Stimulated activated CD4-positive, alpha-beta T cell treated with anti-CD3 and anti-CD28 coated beads, TNF-alpha, amount 100 ng/mL, for 48 hours (primary cell): ENCODE data around the gene TXNRD2.

ENCODE experiments used
- DNase-seq, 3 donors: peaks; one replicate each; pipeline ENCODE4 v3.0.0-alpha.2; 2020; ENCODE audit warnings: low read depth in 3 of 3

TXNRD2 gene

DNA sequence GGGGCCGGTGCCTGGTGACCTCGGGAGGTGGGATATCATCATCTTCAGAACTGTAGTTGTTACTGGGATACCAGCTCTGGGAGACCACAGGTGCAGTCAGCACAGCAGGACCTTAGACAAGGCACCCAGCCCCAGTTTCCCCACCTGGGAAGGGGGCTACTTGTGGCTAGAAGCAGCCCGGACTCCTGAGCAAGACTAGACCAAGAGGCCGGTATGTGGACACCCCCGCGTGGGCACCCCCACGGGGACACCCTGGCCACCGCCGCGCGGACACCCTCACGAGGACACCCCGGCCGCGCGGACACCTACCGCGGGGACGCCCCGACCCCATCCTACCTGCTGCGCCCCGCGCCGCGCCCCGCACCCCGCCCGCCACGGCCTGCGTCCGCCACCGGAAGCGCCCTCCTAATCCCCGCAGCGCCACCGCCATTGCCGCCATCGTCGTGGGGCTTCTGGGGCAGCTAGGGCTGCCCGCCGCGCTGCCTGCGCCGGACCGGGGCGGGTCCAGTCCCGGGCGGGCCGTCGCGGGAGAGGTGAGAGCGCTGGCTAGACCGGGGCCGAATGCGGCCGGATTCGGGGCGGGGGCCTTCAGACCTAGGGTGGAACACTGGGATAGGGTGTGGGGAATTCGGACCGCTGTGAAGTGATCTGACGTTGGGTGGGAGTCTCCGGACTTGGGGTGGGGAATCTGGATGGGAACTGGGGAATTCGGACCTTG is at the start of gene TXNRD2, which contains the start of gene COMT:
TXNRD2 (minus strand) TSS at position 454 of the 718 bp plus-strand sequence; CDS start at position 439, 15 bp downstream.
COMT (plus strand) TSS at position 408 of the 718 bp plus-strand sequence. CDS start 20,755 bp downstream, outside the sequence.
- DNase-seq, result peak; percentile 43 to 66 (median 47)

DNA sequence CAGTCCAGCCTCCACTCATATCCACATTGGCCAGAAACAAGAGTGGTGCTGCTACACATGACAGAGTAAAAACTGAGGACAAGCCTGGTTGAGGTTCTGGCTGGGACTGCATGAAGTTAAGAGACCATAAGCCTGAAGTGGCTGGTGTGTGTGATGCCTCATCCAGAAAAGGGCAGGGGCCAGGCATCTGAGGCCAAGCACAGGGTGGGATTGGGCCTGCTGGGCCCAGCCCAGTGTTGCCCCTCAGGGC is 49.7 kb upstream of the TXNRD2 start:
- DNase-seq, result no peak

DNA sequence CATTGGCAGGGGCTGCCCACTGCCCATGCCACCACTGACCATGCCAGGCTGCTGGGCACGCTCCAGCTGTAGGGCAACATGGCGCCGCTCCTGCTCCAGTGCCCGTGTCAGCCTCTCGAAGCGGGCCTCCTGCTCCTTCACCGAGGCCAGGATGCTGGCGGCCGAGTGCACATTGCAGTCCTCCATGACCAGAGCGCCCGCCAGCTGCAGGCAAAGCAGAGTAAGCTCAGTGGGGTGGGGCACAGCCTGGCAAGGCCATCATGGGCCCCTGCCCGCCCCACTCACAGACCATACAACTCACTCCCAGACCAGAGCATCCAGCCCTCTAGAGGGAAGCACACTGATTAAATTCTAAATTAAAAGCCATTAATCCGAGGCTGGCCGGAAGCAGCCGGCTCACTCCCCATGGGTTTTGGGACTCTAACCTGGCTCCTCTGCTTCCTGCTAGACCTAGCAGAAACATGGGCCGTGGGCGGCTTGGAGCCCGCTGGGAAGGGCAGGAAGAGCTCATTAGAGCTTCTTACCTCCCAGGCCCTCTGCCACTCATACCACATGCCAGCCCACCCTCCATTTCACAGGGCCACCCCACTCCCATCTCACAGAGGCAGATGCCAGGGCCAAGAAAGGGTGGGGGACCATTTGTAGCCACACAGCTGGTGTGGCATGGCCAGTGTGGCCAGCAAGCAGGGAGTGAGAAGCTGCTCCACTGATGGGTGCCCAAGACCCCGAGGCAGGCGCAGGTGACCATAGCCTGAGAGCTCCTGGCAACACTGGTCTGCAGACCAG is 49.2 kb upstream of the TXNRD2 start:
- DNase-seq, result no peak

DNA sequence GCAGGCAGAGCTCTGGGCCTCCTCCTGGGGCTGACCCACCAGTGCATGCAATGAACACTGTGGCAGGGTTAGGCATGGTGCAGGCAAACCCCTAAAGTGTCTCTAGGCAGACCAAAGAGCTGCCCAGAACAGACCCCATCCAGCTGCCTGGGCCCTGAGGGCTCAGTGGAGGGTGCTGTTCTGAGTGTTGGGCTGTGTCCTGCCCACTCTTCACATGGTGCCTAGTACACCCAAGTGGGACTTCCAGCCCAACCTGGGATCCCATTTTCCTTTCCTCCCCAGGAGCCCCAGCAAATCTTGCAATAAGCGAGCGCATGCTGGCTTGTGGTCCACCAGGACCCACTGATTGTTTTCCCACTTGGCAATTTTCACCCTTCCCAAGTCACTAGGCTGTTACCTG is 48.6 kb upstream of the TXNRD2 start:
- DNase-seq, result no peak

DNA sequence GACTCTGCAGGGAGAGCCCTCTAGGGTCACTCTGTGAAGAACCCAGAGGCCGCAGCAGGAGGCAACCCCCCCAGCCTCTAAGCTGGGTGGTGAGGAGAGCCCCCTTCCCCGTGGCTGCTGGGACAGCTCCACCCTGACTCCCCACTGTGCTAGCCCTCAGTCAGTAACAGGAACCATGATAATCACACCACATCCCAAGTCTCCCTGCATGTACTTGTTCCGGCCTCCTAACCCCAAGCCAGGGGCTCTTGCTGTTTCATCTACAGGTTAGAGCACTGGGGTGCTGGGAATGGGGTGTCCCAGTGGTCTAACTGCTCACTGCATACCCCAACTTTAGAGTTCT is 48.1 kb upstream of the TXNRD2 start:
- DNase-seq, result no peak

DNA sequence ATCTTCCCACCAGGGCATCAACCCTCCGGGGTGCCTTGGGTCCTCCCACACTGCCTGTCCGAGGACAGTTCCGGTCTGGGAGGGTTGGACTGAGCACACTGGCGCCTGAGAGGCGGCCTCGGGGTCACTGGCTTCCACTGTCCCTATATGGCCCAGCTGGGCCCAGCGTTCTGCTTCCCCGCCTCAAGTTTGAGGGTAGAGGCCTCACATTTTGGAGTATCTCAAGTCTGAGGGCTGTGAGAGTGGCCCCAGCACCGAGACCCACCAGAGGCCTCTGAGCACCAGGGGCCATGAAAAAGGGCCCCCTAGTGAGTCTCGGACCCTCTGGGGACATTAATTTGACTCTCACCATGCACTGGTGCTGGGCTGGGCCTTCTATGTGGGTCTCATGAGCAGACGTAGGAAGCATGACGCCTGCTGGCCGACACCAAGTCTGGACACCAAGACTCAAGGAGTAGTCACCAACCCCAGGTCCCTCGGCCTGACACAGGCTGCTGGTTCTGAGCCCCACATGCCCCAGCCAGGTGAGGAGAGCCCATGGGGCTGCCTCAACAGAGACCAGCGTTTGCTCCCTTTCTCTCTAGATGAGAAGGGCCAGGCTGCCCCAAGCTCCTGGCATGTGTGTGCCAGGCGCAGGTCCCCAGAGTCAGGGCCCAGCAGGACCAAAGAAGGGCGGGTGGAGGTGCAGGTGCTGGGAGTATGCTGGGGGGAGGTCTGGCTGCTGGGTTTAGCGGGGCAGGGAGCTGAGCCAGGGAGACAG is 47.5 kb upstream of the TXNRD2 start:
- no peak for DNase-seq

DNA sequence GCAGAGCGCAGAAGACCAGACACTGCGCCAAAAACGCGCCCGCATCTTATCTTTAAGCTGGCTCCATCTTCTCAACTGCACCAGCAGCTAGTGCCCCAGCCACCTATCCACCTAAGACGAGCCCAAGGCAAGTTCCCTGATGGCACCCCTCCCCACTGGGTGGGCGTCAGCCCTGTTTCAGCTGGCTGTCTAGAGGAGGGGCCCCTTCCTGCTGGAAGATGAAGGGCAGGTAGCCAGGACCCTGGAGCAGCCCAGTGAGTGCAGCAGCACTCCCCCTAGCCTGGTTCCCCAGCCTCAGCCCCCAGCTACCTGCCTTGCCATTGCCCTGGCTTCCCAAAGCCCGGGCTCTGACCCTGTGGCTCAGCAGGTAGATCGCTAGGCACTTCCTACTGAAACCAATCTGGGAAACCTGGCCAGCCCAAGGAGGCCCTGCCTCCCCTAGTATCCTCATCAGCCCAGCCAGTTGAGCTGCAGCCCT is 46.8 kb upstream of the TXNRD2 start:
- no peak for DNase-seq

DNA sequence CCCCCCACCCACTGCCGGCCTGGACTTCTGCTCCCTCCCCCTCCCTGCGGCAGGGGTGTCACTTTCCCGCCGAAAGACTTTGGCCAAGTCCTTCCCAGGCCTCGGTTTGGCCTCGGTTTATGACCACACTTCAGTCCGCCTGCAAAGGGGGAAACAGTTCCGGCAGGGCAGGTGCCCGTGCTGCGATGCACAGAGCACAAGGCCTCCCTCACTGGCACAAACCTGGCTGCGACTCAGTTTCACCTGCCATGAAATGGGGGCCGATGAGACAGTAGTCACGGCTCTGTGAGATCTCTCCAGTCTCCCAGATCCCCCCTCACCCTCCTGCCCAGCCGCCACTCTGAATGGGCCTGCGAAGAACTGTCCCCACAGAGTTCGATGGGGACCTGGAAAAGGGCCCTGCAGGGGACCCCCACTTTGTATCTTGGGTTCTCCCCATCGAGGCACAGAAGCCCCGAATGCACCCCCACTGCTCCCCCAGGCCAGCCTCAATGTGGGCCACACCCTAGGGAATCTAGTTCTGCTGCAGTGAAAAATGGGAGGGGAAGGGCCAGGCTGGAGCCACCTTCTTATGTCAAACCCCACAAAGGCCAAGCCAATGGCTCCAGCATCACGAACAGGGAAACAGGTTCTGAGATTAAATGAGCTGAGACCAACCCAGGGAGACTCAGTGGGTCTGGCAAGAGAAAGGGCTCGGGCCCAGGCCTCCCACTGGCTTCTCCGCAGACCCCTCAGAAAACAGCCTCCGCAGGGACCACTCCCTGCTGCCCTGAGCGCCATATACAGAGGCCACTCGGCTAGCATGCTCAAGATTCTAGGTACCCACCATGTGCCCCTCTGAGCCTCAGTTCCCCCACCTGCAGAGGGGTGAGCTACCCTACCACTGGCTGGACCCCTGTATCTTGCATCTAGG is 46.0 kb upstream of the TXNRD2 start:
- DNase-seq, result no peak

DNA sequence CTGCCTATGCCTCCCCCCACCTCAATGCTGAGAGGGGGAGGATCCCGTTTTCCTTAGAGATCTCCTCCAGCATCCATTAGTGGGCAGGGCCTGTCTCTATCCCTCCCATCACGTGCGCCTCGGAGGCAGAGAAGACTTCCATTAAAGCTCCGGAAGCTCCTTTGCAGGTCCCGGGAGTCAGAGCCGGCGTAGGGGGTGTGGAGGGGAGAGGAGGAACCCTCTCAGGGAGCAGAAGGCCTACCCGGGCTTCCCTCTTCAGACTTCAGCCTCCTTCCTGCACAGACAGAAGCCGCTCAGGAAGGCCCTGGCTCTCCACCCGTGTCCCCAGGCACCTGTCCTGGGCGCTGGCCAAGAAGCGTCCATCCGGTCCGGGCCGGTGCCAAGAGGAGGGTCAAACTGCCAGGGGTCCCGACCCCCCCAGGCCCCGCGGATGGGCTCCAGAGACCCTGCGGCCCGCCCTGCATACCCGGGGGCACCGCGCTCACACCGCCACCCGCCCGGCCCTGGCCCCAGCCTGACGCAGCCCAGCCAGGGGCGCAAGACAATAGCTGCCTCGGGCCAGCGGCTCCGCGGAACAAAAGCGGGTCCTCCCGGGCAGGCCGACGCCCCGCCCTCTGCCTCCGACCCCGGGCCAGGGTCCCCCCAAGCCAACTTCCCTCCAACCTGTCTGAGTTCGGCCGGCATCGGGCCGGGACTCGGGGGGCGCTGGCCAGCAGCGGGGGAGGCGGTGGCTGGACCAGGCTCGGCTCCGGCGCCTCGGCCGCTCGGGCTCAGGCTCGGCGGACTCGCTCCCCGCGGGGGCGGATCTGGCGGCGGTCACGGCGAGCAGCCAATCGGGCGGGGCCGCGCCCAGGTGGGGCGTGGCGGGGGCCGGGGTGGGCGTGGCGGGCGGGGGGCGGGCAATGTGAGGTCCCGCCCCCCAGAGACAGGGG is 45.1 kb upstream of the TXNRD2 start:
- DNase-seq, result peak; percentile 45 to 67 (median 46)

DNA sequence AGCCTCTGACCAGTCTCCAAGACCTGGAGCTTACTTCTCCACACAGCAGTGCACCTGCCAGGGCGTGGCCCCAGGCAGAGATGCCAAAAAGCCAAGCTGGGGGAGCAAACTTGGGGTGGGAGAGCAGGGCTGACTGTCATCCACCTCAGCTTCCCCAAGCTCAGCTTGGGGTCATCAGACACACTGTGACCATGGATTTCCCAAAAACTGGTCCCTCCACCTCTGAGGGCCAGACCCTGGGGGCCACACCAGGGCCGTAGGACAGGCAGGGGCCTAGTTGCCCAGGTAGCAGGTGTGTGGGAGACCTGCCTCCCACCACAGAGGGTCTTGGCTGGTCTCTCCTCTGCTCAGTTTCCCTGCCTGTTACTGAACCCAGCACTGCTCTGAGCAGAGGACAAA is 44.4 kb upstream of the TXNRD2 start:
- no peak for DNase-seq

DNA sequence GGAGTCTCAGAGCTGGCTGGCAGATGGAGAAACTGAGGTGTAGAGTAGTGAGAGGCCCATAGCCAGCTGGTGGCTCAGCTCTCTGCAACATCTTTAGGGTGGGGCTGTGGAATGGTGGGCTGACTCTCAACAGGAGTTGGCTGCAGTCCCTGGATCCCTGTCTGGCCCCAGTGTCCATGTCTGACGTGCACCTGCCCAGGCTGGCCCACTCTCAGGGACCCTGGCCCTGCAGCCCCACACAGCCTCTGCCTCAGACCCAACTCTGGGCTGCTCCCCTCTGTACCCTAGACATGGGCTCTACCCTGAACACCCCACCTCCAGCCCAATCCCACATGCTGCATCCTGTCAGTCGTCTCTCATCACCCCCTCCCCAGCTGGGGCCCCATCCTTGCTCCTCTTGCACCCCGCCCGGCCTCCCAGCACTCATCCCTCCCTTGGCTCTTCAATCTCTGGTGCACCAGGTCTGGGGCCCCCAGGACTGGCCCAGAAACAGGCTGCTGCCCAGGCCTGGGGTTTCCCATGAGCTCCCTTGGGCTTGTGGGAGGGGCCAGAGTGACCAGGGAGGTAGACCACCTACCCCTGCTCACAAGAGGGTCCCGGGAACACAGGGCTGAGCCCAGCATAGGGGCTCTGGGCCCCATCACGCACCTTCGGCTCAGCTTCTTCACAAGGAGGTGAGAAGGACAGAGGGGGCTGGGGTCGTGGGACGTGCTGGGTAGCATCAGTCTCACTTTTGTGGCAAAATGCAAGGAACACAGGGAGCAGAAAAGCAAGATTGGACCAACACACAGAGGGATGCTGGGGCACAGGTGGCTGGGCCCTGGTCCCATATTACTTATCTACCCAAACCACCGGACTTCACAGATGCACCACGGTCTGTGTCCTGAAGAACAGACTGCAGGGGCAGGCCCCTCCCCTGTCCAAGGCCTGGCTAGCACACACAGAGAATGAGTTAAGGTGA is 43.5 kb upstream of the TXNRD2 start:
- DNase-seq, result no peak

DNA sequence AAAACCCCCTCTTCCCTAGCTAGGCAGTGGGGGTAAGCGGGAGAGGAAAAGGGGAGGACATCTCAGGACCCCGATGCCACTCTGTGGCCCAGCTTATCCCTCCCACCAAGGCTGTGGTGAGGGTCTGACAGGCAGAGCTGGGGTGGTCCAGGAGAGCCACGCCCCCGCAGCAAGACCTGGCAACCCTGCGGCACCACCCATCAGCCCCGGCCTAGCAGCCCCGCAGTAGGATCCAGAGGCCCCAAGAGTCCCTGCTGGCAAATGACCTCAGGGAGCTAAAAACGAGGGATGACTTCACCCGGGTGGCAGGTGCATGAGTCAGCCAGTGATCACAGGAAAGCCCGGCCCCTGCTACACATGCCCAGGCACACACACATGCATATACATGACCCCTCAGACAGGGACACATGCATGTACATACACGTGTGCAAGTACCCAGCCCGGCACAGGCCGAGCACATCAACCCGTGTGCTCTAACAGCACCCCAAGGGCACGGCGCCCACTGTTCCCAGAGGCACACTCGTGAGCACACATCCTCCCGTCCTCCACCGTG is 42.7 kb upstream of the TXNRD2 start:
- no peak for DNase-seq

DNA sequence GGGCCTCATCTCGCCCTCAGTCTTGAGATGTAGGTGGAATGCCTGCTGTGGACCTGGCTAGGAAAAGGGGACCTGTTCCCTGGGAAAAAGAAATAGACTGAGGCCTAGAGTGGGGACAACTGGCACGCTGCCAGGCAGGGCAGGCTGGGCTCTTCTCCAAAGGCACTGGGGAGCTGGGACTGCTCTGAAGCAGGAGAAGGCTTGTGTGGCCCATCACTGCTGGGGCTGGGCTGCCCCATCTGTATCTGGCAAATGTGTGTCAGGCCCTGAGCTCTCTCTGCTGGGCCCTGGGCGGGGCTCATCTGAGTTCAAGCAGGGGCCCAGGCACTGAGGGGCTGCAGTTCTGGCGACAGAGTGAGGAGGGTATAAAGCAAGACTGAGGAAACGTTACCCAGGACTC is 42.1 kb upstream of the TXNRD2 start:
- DNase-seq, result no peak

DNA sequence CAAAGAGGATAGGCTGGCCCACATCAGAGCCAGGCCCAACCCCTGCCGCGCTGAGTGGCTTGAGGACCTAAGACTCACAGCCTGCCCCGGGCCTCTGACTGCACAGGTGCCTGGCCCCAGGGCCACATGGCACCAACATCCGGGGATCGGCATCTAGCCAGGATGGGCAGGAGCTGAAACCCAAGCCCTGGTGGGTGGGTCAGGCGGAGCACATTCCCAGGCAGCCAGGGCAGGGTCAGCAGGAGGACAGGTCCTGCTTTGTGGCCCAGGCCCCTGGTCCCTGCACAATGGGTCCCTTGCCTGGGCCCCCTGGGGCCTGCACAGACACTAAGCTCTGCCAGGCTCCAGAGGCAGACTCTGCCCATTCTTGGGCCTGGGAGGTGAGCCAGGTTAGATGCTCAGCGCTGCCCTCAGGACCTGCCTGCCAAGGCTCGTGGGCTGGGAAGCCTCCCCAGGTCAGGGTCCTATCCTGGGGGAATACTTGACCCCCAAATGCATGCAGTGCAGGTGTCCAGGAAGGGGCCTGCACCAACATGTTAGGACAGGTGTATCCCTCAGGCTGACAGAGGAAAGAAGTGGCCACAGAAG is 41.5 kb upstream of the TXNRD2 start:
- DNase-seq, result no peak

DNA sequence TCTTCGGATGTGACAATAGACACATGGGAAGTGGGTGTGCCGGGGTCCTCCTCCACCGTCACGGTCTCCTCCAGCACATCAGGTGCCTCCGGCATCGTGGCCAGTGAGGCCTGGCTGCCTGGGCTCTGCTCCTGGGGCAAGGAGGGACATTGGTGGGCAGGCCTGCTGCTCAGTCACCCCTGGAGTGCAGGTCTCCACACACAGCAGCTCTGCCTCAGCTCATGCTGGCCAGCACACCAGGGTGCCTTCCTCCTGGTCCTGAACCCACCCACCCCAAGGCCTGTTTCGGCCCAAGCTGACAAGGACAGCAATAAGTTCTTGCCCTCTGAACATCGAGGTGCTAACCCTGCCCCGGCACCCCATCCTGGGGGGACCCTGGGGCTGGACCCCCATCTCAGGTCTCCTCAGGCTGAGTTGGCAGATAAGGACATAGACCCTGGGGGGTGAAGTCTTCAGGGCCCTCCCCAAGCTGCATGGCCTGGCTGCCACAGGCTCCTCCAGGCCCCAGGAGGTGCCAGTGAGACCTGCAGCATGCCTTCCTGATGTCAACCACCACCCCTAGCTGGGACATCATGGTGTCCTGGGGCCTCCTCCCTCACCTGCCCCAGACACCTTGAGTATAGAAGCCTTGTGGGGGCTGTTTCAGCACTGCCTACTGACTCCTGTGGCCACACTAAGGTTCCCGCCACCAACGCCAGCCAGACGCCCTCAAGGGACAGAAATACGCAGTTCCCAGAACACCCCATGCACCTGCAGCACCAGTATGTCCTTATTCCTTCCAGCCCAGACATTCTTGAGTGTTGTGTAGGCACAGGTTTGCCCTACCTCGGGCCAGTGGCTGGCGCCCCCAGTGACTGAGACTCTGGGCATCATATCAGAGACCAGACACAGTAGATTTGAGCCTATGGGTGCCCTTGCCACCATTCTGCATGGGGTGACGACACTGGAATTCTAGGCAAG is 40.6 kb upstream of the TXNRD2 start:
- no peak for DNase-seq

DNA sequence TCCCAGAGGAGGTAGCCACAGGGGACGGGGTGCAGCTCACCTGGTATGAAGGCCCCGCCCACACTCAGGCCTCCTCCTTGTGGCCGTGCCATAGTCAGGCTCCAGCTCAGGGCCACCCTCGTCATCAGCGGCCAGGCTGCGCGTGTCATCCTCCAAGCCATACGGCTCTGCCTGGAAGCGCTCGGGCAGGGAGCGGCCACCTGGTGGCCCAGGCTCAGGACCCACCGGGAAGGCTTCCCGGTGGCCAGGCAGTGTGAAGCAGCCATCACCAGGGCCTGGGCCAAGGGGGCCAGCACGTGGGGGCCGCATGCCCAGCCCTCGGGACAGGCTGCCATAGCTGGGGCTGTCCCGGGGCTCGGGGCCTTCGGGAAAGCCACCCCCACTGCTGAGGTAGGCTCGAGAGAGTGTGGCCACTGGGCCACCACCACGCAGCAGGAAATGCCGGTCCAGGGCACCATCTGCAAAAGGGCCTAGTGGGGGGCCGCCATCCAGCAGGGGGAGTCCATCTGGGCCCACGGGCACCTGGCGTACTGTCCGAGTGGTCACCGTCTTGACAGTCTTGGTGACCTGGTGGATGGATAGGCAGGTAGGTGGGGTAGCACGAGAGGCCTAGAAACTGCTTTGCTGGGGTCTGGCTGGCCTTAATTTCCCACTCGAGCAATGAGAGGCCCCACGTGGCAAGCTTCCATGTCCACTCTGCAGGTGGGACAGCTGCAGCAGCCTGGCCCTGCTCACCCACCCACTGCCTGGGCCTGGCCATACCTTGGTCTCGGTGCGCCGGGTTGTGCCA is 39.7 kb upstream of the TXNRD2 start:
- no peak for DNase-seq

DNA sequence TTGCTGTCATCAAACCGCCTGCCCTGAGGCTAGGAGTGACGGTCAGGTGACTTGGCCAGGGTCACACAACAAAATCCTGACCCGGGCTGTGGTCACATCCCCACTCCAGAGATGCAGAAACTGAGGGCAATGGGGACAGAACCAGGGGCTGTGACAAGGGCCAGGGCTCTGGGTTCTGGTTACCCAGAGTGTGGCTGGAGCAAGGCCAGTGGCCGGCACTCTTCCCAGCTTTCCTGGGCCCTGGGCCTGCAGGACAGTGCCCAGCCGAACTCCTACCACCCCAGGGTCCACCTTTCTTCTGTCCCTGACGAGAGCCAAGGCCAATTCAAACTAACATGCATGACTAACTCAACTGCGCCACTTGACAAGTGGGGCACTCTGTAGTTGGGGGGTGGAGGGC is 39.1 kb upstream of the TXNRD2 start:
- no peak for DNase-seq
